WTC11 (cell line): ENCODE data around the gene SUCLG1. TPM values are rescaled to one million over a fixed set of nuclear protein-coding genes. Genes with fewer than 3 reads are reported as not detected.

ENCODE experiments used
- ATAC-seq: fragments of 200-7000 bp; cut with Tn5 transposase; 2 replicates; pipeline ENCODE4 v1.10.0; 2021; ENCODE audit warnings: mild to moderate bottlenecking, moderate library complexity
- CTCF ChIA-PET: fragments of 300-600 bp; sonication (Branson Sonifier 250); formaldehyde crosslinking; loops from one replicate; lab custom pipeline; 2021; ENCODE audit warnings: antibody characterized with exemption; lab: Charles Lee
- POLR2A ChIA-PET: fragments of 350-600 bp; sonication (Branson Sonifier 250); formaldehyde crosslinking; loops from one replicate; lab custom pipeline; 2021; ENCODE audit warnings: antibody characterized with exemption; lab: Charles Lee
- DNase-seq: peaks from one replicate; pipeline ENCODE4 v3.0.0; 2021; ENCODE audit warnings: low spot score
- H3K27ac Mint-ChIP-seq: 2 replicates; pipeline ENCODE4 v1.8.0; 2021; ENCODE audit warnings: mixed read lengths
- H3K27me3 Mint-ChIP-seq: 2 replicates; pipeline ENCODE4 v1.8.0; 2021; ENCODE audit warnings: low read depth, mild to moderate bottlenecking, moderate library complexity, mixed read lengths
- H3K36me3 Mint-ChIP-seq: 2 replicates; pipeline ENCODE4 v1.8.0; 2021; ENCODE audit warnings: mixed read lengths
- H3K4me1 Mint-ChIP-seq: 2 replicates; pipeline ENCODE4 v1.8.0; 2022; ENCODE audit warnings: mixed read lengths
- H3K4me3 Mint-ChIP-seq: 2 replicates; pipeline ENCODE4 v1.8.0; 2021; ENCODE audit warnings: mild to moderate bottlenecking, moderate library complexity, mixed read lengths
- H3K9me3 Mint-ChIP-seq: 2 replicates; pipeline ENCODE4 v1.8.0; 2021; ENCODE audit warnings: mixed read lengths
- CBFB ChIP-seq: sonication (generic); formaldehyde crosslinking; IDR thresholded peaks from 2 replicates; pipeline ENCODE4 v1.8.1; 2022; ENCODE audit warnings: mild to moderate bottlenecking, low read depth, missing genetic modification reagents
- CREB1 ChIP-seq: sonication (generic); formaldehyde crosslinking; IDR thresholded peaks from 2 replicates; pipeline ENCODE4 v1.8.0; 2023; ENCODE audit warnings: mild to moderate bottlenecking, missing genetic modification reagents
- EMX1 ChIP-seq: fragments of 250-450 bp; sonication (Bioruptor Pico); IDR thresholded peaks from 2 replicates; pipeline ENCODE4 v1.8.0; 2021; ENCODE audit warnings: mild to moderate bottlenecking
- GABPB1 ChIP-seq: sonication (generic); formaldehyde crosslinking; IDR thresholded peaks from 2 replicates; pipeline ENCODE4 v1.8.1; 2023; ENCODE audit warnings: mild to moderate bottlenecking, missing genetic modification reagents
- GRHL2 ChIP-seq: fragments of 250-450 bp; sonication (Bioruptor Pico); IDR thresholded peaks from 2 replicates; pipeline ENCODE4 v1.8.0; 2022; ENCODE audit warnings: mild to moderate bottlenecking, moderate library complexity; ENCODE audit not compliant: insufficient replicate concordance, severe bottlenecking
- GTF2I ChIP-seq: fragments of 250-450 bp; sonication (Bioruptor Pico); conservative IDR thresholded peaks from 2 replicates; pipeline ENCODE4 v1.4.0; 2021; ENCODE audit warnings: mild to moderate bottlenecking
- NFATC4 ChIP-seq: fragments of 250-450 bp; sonication (Bioruptor Pico); IDR thresholded peaks from 2 replicates; pipeline ENCODE4 v1.9.0; 2021; ENCODE audit warnings: mild to moderate bottlenecking
- NR1H2 ChIP-seq: sonication (generic); formaldehyde crosslinking; IDR thresholded peaks from 2 replicates; pipeline ENCODE4 v1.9.0; 2021; ENCODE audit warnings: mild to moderate bottlenecking, moderate library complexity, missing genetic modification reagents
- NR2C2 ChIP-seq: sonication (generic); formaldehyde crosslinking; IDR thresholded peaks from 2 replicates; pipeline ENCODE4 v1.8.0; 2022; ENCODE audit warnings: mild to moderate bottlenecking, missing genetic modification reagents
- RORB ChIP-seq: fragments of 250-450 bp; sonication (Bioruptor Pico); IDR thresholded peaks from 2 replicates; pipeline ENCODE4 v1.9.0; 2021; ENCODE audit warnings: mild to moderate bottlenecking
- SOX15 ChIP-seq: fragments of 250-450 bp; sonication (Bioruptor Pico); IDR thresholded peaks from 2 replicates; pipeline ENCODE4 v1.9.0; 2021; ENCODE audit warnings: mild to moderate bottlenecking
- TP53 ChIP-seq: sonication (generic); formaldehyde crosslinking; IDR thresholded peaks from 2 replicates; pipeline ENCODE4 v1.8.1; 2023; ENCODE audit warnings: mild to moderate bottlenecking, missing genetic modification reagents
- ZNF121 ChIP-seq: sonication (generic); formaldehyde crosslinking; IDR thresholded peaks from 2 replicates; pipeline ENCODE4 v1.8.0; 2023; ENCODE audit warnings: missing genetic modification reagents
- ZNF219 ChIP-seq: sonication (generic); formaldehyde crosslinking; IDR thresholded peaks from 2 replicates; pipeline ENCODE4 v1.8.0; 2023; ENCODE audit warnings: missing genetic modification reagents, mild to moderate bottlenecking, borderline replicate concordance
- ZNF232 ChIP-seq: sonication (generic); formaldehyde crosslinking; IDR thresholded peaks from 2 replicates; pipeline ENCODE4 v1.8.0; 2022; ENCODE audit warnings: mild to moderate bottlenecking, missing genetic modification reagents
- ZNF396 ChIP-seq: fragments of 250-450 bp; sonication (Bioruptor Pico); IDR thresholded peaks from 2 replicates; pipeline ENCODE4 v1.8.0; 2021; ENCODE audit warnings: mild to moderate bottlenecking, moderate library complexity, borderline replicate concordance
- total RNA-seq: library from RNA; stranded (reverse); gene quantifications from 3 replicates; pipeline ENCODE4 v1.2.3, GENCODE V29; 2021
- TF ChIP-seq, protein P1 (sequence below): fragments of 200-600 bp; IDR thresholded peaks from 2 replicates; pipeline ENCODE4 v1.8.0; 2022; ENCODE audit warnings: antibody characterized with exemption
- TF ChIP-seq, protein P2 (sequence below): fragments of 250-450 bp; sonication (Bioruptor Pico); IDR thresholded peaks from 2 replicates; pipeline ENCODE4 v1.9.0; 2021; ENCODE audit warnings: moderate library complexity, mild to moderate bottlenecking, inconsistent platforms, borderline replicate concordance
- TF ChIP-seq, protein P3 (sequence below): sonication (generic); formaldehyde crosslinking; IDR thresholded peaks from 2 replicates; pipeline ENCODE4 v1.8.0; 2023; ENCODE audit warnings: missing genetic modification reagents, mild to moderate bottlenecking, borderline replicate concordance
- TF ChIP-seq, protein P4 (sequence below): sonication (generic); formaldehyde crosslinking; IDR thresholded peaks from 2 replicates; pipeline ENCODE4 v1.8.1; 2023; ENCODE audit warnings: mild to moderate bottlenecking, missing genetic modification reagents, moderate library complexity
- TF ChIP-seq, protein P5 (sequence below): sonication (generic); formaldehyde crosslinking; IDR thresholded peaks from 2 replicates; pipeline ENCODE4 v1.8.0; 2022; ENCODE audit warnings: mild to moderate bottlenecking, missing genetic modification reagents
- TF ChIP-seq, protein P6 (sequence below): sonication (generic); formaldehyde crosslinking; conservative IDR thresholded peaks from 2 replicates; pipeline ENCODE4 v1.8.1; 2022; ENCODE audit warnings: mild to moderate bottlenecking, missing genetic modification reagents
- TF ChIP-seq, protein P7 (sequence below): fragments of 250-450 bp; sonication (Bioruptor Pico); IDR thresholded peaks from 2 replicates; pipeline ENCODE4 v1.9.0; 2021; ENCODE audit warnings: mild to moderate bottlenecking
- TF ChIP-seq, protein P8 (sequence below): fragments of 250-450 bp; sonication (Bioruptor Pico); IDR thresholded peaks from 2 replicates; pipeline ENCODE4 v1.9.0; 2021; ENCODE audit warnings: mild to moderate bottlenecking

Gene SUCLG1
- total RNA-seq, 1 experiment from 2014 or later = 52.4 TPM

DNA sequence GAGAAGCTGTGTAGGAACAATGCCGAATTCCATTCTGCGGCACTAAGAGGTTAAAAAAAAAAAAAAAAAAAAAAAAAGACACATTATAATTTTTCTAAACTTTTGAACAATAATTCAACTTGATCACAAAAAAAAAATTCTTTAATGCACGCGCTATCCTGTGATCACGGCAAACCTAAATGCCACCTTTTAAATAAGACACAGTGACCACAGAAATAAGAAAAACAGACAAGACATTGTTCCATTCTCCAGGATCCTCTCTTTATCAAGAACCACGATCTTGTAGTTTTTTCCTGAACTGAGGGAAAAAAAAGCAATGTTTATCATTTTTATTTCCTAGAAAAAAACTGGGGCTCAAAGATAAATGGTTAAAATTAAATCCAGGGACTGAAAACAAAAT is 9.4 kb downstream of the SUCLG1 start (continued):
- TF ChIP-seq, protein P1, sequence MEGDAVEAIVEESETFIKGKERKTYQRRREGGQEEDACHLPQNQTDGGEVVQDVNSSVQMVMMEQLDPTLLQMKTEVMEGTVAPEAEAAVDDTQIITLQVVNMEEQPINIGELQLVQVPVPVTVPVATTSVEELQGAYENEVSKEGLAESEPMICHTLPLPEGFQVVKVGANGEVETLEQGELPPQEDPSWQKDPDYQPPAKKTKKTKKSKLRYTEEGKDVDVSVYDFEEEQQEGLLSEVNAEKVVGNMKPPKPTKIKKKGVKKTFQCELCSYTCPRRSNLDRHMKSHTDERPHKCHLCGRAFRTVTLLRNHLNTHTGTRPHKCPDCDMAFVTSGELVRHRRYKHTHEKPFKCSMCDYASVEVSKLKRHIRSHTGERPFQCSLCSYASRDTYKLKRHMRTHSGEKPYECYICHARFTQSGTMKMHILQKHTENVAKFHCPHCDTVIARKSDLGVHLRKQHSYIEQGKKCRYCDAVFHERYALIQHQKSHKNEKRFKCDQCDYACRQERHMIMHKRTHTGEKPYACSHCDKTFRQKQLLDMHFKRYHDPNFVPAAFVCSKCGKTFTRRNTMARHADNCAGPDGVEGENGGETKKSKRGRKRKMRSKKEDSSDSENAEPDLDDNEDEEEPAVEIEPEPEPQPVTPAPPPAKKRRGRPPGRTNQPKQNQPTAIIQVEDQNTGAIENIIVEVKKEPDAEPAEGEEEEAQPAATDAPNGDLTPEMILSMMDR = no peak
- TF ChIP-seq, protein P2, sequence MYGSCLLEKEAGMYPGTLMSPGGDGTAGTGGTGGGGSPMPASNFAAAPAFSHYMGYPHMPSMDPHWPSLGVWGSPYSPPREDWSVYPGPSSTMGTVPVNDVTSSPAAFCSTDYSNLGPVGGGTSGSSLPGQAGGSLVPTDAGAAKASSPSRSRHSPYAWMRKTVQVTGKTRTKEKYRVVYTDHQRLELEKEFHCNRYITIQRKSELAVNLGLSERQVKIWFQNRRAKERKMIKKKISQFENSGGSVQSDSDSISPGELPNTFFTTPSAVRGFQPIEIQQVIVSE (CRISPR knock-in tag) = no peak
- TF ChIP-seq ZNF232 (CRISPR knock-in tag) (no peak), CREB1 (no peak), GTF2I (no peak)
- TF ChIP-seq, protein P3, sequence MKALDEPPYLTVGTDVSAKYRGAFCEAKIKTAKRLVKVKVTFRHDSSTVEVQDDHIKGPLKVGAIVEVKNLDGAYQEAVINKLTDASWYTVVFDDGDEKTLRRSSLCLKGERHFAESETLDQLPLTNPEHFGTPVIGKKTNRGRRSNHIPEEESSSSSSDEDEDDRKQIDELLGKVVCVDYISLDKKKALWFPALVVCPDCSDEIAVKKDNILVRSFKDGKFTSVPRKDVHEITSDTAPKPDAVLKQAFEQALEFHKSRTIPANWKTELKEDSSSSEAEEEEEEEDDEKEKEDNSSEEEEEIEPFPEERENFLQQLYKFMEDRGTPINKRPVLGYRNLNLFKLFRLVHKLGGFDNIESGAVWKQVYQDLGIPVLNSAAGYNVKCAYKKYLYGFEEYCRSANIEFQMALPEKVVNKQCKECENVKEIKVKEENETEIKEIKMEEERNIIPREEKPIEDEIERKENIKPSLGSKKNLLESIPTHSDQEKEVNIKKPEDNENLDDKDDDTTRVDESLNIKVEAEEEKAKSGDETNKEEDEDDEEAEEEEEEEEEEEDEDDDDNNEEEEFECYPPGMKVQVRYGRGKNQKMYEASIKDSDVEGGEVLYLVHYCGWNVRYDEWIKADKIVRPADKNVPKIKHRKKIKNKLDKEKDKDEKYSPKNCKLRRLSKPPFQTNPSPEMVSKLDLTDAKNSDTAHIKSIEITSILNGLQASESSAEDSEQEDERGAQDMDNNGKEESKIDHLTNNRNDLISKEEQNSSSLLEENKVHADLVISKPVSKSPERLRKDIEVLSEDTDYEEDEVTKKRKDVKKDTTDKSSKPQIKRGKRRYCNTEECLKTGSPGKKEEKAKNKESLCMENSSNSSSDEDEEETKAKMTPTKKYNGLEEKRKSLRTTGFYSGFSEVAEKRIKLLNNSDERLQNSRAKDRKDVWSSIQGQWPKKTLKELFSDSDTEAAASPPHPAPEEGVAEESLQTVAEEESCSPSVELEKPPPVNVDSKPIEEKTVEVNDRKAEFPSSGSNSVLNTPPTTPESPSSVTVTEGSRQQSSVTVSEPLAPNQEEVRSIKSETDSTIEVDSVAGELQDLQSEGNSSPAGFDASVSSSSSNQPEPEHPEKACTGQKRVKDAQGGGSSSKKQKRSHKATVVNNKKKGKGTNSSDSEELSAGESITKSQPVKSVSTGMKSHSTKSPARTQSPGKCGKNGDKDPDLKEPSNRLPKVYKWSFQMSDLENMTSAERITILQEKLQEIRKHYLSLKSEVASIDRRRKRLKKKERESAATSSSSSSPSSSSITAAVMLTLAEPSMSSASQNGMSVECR (CRISPR knock-in tag) = no peak
- TF ChIP-seq, protein P4, sequence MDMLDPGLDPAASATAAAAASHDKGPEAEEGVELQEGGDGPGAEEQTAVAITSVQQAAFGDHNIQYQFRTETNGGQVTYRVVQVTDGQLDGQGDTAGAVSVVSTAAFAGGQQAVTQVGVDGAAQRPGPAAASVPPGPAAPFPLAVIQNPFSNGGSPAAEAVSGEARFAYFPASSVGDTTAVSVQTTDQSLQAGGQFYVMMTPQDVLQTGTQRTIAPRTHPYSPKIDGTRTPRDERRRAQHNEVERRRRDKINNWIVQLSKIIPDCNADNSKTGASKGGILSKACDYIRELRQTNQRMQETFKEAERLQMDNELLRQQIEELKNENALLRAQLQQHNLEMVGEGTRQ = no peak

DNA sequence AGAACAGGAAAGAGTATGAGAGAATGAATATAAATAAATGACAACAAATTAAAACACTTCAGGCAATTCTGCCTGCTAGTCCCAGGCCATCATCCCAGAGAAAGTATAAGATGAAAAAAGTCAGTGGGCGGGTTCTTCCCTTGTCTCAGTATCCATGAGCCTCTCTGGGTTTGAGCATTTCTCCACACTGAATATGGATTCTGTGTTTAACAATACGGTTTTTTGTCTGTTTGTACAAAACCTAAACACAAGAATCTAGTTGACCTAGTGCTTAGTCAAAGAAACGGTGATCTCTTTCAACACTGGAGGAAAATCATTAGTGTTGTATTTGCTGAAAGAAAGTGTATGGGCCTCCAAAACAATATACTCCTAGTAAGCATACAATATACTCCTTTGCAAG is 10.0 kb downstream of the SUCLG1 start:
- DNase-seq = no peak
- Mint-ChIP-seq H3K27ac (no peak overlapping the region), H3K4me3 (no peak overlapping the region), H3K27me3 (no peaks in the 10 kb centered on the region), H3K4me1 (no peaks in the 10 kb centered on the region), H3K36me3 (peaks cover 28% of the 10 kb centered on the region), H3K9me3 (peaks cover 17% of the 10 kb centered on the region)
- ChIA-PET POLR2A (no interaction called here), CTCF (no interaction called here)
- ATAC-seq = no peak
- TF ChIP-seq NR2C2 (CRISPR knock-in tag) (no peak), NFATC4 (CRISPR knock-in tag) (no peak), TP53 (CRISPR knock-in tag) (no peak), NR1H2 (no peak), GRHL2 (no peak)
- TF ChIP-seq, protein P5, sequence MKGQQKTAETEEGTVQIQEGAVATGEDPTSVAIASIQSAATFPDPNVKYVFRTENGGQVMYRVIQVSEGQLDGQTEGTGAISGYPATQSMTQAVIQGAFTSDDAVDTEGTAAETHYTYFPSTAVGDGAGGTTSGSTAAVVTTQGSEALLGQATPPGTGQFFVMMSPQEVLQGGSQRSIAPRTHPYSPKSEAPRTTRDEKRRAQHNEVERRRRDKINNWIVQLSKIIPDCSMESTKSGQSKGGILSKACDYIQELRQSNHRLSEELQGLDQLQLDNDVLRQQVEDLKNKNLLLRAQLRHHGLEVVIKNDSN (CRISPR knock-in tag) = no peak
- TF ChIP-seq, protein P6, sequence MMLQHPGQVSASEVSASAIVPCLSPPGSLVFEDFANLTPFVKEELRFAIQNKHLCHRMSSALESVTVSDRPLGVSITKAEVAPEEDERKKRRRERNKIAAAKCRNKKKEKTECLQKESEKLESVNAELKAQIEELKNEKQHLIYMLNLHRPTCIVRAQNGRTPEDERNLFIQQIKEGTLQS (CRISPR knock-in tag) = no peak

DNA sequence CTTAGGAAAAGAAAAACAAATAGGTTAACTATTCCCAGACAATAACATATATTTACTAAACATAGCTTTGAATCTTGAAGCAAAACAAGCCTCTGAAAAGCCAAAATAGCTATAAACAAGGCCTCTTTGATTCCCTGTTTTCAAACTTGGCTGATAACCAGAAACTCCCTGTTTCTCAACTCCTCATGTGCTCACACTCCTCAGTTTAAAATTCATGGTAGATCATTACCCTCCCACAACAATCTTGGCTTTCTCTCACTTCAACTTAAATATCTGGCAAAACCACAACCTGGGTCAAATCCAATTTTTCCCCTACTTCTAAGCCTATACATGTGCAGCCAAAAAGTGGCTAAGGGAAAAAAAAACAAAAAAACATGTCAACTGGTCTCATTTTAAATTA is 15.6 kb downstream of the SUCLG1 start:
- H3K4me1 Mint-ChIP-seq = no peaks in the 10 kb centered on the region
- CTCF ChIA-PET = no interaction called here
- H3K9me3 Mint-ChIP-seq = peaks cover 25% of the 10 kb centered on the region
- H3K27me3 Mint-ChIP-seq = no peaks in the 10 kb centered on the region
- no peak overlapping the region for H3K27ac Mint-ChIP-seq
- POLR2A ChIA-PET = no interaction called here
- H3K4me3 Mint-ChIP-seq = no peak overlapping the region
- ATAC-seq = no peak
- no peak for DNase-seq
- peaks cover 77% of the 10 kb centered on the region for H3K36me3 Mint-ChIP-seq
- TF ChIP-seq RORB (CRISPR knock-in tag) = no peak
- TF ChIP-seq, protein P7, sequence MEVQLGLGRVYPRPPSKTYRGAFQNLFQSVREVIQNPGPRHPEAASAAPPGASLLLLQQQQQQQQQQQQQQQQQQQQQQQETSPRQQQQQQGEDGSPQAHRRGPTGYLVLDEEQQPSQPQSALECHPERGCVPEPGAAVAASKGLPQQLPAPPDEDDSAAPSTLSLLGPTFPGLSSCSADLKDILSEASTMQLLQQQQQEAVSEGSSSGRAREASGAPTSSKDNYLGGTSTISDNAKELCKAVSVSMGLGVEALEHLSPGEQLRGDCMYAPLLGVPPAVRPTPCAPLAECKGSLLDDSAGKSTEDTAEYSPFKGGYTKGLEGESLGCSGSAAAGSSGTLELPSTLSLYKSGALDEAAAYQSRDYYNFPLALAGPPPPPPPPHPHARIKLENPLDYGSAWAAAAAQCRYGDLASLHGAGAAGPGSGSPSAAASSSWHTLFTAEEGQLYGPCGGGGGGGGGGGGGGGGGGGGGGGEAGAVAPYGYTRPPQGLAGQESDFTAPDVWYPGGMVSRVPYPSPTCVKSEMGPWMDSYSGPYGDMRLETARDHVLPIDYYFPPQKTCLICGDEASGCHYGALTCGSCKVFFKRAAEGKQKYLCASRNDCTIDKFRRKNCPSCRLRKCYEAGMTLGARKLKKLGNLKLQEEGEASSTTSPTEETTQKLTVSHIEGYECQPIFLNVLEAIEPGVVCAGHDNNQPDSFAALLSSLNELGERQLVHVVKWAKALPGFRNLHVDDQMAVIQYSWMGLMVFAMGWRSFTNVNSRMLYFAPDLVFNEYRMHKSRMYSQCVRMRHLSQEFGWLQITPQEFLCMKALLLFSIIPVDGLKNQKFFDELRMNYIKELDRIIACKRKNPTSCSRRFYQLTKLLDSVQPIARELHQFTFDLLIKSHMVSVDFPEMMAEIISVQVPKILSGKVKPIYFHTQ = no peak
- TF ChIP-seq TP53 (CRISPR knock-in tag) = no peak
- no peak for TF ChIP-seq CBFB (CRISPR knock-in tag)
- TF ChIP-seq EMX1 (CRISPR knock-in tag) = no peak
- TF ChIP-seq SOX15 (CRISPR knock-in tag) = no peak
- no peak for TF ChIP-seq ZNF121 (CRISPR knock-in tag)
- TF ChIP-seq, protein P8, sequence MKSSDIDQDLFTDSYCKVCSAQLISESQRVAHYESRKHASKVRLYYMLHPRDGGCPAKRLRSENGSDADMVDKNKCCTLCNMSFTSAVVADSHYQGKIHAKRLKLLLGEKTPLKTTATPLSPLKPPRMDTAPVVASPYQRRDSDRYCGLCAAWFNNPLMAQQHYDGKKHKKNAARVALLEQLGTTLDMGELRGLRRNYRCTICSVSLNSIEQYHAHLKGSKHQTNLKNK (CRISPR knock-in tag) = no peak
- TF ChIP-seq NR1H2 = no peak
- no peak for TF ChIP-seq NR2C2 (CRISPR knock-in tag)
- TF ChIP-seq GABPB1 (CRISPR knock-in tag) = no peak
- TF ChIP-seq ZNF219 = no peak
- no peak for TF ChIP-seq ZNF396 (CRISPR knock-in tag)
